SU-DHL-6 (cell line): Measurements from ENCODE around the gene TRIM61.

Source experiments
- EZH2phosphoT487 ChIP-seq: fragments of 200-600 bp; sonication (generic), shearing (Covaris generic); conservative IDR thresholded peaks from 2 replicates; pipeline ENCODE4 v1.6.1; 2018; ENCODE audit warnings: mild to moderate bottlenecking, antibody characterized with exemption, low read length, moderate library complexity, mixed read lengths
- TF ChIP-seq, protein P1 (sequence below): fragments of 200-600 bp; sonication (generic); IDR thresholded peaks from one replicate; pipeline ENCODE4 v1.5.1; 2017; ENCODE audit warnings: antibody characterized with exemption, mild to moderate bottlenecking, low read length, moderate library complexity; ENCODE audit not compliant: insufficient read depth, poor library complexity, severe bottlenecking

DNA sequence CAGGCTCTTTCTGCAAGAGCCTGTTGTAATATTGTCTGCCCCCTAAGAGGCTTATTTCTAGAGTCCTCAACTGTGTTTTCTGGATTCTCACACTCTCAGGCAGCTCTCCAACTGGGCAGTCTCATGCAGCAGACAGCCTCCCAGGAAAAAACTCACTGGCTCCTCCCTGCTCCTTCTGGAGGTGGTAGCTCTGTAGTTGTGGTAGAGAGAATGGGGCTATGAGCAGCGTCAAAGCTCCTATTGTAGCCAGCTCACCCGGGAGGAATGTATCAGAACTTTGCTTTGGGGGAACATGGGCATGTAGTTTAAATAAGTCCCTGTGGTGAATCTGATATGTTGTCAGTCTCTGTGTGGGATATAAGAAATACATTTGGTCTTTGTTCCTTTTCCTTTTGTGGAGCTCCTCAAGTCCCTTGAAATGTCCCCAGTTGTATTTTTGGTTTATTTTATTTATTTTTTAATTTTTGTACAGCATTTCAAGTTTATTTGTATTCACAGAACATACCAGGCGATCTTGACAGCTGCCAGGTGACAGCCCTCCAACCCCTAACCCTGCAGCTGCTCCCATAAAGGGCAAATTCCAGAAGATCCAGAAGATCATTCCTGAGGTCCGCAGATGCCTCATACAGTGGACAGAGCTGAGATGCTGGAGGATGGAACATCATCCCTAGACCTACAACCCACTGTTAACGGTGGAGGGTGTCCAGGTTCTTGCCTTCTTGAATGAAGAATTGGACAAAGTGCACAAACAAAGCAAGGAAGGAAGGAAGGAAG is 45.7 kb downstream of the TRIM61 start:
- TF ChIP-seq, protein P1, sequence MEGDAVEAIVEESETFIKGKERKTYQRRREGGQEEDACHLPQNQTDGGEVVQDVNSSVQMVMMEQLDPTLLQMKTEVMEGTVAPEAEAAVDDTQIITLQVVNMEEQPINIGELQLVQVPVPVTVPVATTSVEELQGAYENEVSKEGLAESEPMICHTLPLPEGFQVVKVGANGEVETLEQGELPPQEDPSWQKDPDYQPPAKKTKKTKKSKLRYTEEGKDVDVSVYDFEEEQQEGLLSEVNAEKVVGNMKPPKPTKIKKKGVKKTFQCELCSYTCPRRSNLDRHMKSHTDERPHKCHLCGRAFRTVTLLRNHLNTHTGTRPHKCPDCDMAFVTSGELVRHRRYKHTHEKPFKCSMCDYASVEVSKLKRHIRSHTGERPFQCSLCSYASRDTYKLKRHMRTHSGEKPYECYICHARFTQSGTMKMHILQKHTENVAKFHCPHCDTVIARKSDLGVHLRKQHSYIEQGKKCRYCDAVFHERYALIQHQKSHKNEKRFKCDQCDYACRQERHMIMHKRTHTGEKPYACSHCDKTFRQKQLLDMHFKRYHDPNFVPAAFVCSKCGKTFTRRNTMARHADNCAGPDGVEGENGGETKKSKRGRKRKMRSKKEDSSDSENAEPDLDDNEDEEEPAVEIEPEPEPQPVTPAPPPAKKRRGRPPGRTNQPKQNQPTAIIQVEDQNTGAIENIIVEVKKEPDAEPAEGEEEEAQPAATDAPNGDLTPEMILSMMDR = no peak
- no peak for TF ChIP-seq EZH2phosphoT487
